GM18502 (cell line): ENCODE results near the gene TMEM59L.

ENCODE experiments used
- ATAC-seq: cut with Tn5 transposase; IDR thresholded peaks from one replicate; pipeline ENCODE4 v1.9.1; 2021; ENCODE audit warnings: mild to moderate bottlenecking; ENCODE audit not compliant: unreplicated experiment, poor library complexity

Gene TMEM59L

DNA sequence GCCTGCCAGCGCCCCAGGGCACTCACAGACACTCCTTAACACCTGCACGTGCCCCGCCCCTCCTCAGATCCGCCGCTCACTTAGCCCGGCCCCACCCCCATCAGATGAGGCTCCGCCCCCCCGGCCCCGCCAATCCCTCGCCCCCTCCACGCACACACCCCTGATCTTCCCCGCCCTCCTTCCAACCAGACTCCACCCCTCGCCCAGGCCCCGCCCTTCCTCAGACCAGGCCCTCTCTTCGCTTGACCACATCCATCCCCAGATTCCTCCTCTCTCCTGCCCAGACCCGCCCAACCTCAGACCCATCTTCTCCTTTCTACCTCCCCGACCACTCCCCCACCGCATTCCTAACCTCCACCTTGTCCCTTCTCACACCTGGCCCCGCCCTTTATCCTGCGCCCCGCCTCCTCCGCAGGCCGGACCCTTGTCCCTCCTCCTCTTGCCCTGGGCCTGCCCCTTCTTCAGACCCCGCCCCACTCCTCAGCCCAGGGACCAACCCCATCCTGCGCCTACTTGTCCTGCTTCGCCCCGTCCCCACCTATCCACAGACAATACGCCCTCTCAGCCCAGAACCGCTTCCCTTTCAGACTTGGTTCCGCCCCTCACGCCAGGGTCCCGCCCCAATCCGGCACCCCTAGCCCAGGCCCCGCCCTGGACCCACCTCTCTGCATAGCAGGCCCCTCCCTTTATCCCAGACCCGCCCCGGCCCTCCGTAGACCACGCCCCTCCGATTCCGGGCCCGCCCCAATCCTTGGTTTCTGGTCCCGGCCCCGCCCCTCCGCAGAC, 23.7 kb downstream of the TMEM59L start:
- ATAC-seq: peak; percentile 88

- no peak for ATAC-seq
Observed at GRCh38 chr19:18636969-18637629, 24.4 kb downstream of the TMEM59L start, which contains the start of gene KLHL26. TSS of gene KLHL26 (plus strand) at chr19:18637028. CDS start at chr19:18637055, 27 bp downstream.

- ATAC-seq: no peak
Observed at GRCh38 chr19:18637673-18638630, 25.3 kb downstream of the TMEM59L start.

DNA sequence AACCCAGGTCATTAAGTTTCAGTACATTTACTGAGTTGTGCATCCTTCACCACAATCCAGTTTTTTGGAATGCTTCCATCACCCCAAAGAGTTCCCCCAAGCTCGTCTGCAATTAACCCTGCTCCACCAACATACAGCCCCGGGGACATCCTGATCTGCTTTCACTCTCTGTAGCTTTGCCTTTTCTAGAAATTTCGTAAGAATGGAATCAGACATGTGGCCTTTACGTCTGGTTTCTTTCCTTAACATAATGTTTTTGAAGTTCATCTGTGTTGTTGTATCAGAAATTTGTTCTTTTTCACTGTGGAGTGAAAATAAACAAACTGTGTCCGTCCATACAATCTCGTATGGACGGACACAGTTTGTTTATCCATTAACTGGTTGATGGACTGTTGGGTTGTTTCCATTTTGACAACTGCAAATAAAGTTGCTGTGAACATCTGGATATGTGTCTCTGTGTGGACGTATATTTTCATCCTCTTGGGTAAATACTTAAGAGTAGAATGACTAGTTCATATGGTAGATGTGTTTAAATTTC, 27.1 kb downstream of the TMEM59L start:
- ATAC-seq: no peak

GRCh38 chr19:18644196-18645034, 31.7 kb downstream of the TMEM59L start:
- ATAC-seq: no peak

DNA sequence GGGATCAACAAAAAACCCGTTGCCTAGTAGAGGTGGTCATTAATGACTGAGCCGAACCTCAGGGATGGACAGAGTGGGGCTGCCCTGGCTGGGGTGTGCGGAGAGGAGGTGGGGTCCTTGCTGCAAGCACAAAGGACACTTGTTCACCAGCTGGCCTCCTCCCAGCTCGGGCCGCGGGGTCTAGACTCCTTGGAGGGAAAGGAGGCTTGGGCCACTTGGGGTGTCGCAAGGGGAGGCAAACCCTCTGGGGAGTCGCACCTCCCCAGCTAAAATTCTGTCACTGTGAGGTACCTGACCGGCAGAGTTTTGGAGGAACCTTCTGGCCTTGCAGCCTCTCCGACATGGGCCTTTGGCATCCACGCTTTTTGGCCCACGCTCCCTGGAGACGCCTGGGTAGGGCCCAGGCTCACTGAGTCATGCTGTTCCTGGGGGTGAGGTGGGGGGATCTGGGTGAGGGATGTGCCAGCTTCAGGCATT, 32.4 kb downstream of the TMEM59L start:
- no peak for ATAC-seq

DNA sequence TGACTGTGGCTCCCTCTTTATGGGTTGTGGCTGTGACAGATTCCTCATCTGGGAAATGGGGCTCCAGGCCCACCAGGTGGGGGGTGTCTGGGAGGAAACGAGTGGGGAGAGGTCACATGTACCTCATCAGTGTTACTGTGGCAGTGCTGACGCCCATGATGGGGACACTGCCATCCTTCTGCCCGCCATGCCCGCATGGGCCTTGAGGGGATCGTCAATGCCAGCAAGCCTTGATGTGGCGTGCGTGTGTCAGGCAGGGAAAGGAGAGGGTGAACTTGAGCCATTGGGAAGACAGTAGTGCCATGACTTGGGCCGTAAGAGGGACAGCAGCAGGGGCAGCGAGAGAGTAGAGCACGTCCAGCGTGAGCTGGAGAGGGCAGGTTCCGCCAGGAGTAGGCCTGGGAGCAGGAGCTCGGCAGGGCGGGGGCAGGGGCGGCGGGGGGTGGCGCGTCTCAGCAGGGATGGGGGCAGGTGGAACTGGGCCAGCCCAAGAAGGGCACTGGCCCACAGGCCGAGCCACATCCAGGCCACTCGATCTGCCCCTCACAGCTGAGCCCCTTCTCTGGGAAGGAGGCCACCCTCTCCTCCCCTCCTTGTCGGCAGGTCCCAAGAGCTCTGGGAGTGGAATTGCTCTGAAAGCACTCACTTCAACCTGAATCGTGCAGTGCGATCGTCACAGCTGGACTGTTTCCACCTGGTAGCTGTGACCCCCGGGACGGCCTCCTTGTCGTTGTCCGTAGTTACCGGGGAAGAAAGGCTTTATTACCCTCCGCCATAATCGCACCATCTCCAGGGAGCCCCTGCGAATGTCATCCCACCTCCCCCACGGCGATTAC, 34.1 kb downstream of the TMEM59L start:
- no peak for ATAC-seq

- ATAC-seq: no peak
Observed at GRCh38 chr19:18647371-18647767, 34.7 kb downstream of the TMEM59L start.

DNA sequence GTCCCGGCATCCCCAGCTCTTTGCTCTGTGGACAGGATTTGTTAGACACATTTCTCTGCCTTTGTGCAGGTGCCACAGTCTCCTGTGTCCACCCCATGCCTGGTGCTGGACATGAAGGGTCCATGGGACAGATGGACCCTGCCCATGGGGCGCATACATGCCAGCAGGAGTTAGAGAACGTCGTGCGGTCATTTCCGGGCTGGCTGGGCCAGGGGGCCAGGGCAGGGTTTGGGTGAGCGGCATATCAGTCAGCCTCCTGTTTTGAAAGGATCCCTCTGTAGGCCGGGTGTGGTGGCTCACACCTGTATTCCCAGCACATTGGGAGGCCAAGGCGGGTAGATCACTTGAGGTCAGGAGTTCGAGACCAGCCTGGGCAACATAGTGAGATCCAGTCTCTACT, 35.1 kb downstream of the TMEM59L start:
- no peak for ATAC-seq

GRCh38 chr19:18648973-18649315, 36.3 kb downstream of the TMEM59L start:
- no peak for ATAC-seq

DNA sequence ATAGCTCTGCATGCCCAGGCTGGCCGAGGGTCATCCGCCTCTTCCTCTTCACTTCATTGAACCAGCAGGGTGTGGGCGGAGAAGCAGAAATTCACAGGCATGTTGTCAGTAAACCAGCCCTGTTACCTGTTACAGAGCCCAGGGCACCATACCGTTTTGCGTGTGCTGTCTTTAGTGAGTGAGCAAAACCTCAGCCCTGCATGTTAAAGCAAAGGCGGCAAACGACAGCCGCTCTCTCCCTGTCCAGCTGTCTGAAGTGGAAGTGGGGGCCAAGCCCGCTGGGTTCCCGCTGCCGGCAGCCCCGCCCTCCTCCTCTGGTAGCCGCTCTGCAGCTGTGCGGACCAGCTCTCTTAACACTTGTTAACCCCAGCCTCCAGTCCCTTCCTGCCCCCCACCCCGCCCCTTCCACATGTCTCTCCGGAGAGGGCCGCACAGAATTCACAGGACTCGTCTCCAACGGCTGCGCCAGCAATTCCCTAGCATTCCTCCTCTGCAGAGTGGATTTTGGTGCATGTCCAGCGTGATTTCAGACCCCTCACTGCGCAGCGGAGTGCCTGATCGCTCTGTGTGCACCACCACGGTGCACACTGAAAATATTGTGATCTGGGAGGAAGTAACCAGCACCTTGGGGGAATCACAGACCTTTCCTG, 36.8 kb downstream of the TMEM59L start:
- ATAC-seq: no peak

- no peak for ATAC-seq
Observed at GRCh38 chr19:18650021-18650390, 37.3 kb downstream of the TMEM59L start.

DNA sequence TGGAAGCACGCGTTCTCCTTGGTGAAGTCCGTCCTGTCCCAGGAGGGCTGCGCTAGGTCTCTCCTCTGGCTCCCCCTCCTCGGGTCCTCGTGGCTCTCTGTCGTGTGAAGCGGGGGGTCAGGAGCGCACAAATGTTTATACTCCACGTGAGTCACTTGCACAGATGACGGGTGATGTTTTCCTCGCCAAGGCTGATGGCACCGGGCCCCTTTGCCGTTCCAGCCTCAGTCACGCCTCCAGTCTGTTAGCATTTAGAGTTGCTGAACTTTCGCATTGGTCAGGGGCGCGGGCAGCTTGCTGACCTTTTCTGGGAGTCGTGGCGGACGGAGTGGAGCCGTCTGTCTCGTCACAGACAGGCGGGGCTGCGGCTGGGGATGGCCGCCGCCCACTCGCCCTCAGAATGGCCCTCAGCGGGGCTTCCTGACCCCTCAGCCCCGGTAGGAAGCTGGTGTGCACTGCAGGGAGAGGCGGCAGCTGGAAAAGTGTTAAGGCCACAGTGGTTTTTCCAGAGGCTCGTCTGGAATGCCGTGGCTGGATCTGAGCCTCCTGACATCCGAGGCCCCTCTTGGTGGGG, 37.9 kb downstream of the TMEM59L start:
- no peak for ATAC-seq

GRCh38 chr19:18651300-18651699, 38.6 kb downstream of the TMEM59L start:
- ATAC-seq: no peak

DNA sequence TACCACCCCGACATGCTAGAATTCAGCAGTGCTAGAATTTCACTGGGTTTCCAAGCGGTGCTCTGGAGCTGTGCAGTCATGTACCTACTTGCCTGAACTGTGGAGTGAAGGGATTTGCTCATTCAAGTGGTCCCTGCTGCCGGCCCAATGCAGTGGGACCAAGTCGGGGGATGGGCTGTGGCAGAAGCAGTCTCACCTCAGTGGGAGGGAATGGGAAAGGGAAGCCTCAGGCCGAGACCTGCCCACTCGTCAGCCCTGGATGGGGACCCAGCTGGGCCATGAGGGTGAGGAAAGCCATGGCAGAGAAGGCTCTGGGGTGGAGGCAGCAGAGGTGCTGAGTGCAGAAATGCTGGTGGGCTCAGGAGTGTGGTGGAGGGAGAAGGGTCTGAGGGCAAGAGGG, 39.1 kb downstream of the TMEM59L start:
- no peak for ATAC-seq

- no peak for ATAC-seq
Observed at GRCh38 chr19:18653853-18654252, 41.2 kb downstream of the TMEM59L start.

DNA sequence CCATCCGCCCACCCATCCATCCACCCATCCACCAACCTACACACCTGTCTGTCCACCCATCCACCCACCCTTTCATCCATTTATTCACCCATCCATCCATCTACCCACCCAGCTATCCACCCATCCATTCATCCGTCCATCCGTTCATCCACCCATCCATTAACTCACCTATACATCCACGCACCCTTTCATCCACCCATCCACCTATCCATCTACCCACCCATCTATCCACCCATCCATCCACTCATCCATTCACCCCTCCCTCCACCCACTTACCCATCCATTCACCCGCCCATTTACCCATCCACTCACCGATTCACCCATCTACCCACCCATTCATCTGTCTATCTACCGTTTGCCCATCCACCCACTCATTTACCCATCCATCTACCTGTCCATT, 41.8 kb downstream of the TMEM59L start:
- no peak for ATAC-seq
